ENCODE results near the gene VSIG10L. TPM values are rescaled to one million over a fixed set of nuclear protein-coding genes. Genes with fewer than 3 reads are reported as not detected.

VSIG10L gene
- total RNA-seq, 2 donors from 2014 or later, result 0.78 to 1.3 TPM

DNA sequence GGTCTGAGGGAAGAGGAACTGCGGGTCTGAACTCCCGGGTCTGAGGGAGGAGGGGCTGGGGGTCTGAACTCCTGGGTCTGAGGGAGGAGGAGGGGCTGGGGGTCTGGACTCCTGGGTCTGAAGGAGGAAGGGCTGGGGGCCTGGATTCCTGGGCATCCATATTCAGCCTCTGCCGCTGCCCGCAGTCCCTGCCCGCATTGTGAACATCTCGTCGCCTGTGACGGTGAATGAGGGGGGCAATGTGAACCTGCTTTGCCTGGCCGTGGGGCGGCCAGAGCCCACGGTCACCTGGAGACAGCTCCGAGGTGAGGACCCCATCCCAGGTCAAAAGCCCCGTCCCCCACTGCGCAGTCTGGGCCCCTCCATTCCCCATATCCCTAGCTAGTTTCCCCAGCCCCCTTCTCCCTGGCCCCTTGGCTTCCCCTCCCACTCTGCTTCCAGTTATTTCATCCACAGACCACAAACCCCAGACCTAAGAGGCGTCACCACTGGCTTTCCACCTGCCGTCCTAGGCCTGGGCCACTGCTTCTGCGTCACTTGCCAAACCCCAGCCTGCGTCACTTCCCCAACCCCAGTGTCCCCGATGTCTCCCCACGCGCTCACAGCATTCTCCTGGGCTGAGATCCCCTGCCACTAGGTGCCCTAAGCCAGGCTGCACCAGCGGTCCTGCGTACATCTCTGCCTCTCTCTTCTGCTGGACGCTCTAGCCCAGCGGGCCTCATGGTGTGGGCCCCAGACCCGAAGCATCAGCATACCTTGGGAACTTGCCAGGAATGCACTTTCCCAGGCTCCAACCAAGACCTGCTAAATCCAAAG, 16.6 kb downstream of the VSIG10L start:
- ATAC-seq (no peak), DNase-seq (no peak)
- H3K27me3 ChIP-seq, result peaks cover 0 to 23% of the 10 kb centered on the region in 2 donors
- H3K36me3 ChIP-seq (replicated peaks in 1 of 2; ENCODE audit: insufficient read depth in 1 of 2, low read depth in 2 of 2), result no peaks in the 10 kb centered on the region
- no peaks in the 10 kb centered on the region for H3K9me3 ChIP-seq
- intact Hi-C loops (cut with DNase I), result no loop called here
- TF ChIP-seq POLR2A (IDR thresholded peaks at IDR 0.05), result no peak
- TF ChIP-seq, protein P1, sequence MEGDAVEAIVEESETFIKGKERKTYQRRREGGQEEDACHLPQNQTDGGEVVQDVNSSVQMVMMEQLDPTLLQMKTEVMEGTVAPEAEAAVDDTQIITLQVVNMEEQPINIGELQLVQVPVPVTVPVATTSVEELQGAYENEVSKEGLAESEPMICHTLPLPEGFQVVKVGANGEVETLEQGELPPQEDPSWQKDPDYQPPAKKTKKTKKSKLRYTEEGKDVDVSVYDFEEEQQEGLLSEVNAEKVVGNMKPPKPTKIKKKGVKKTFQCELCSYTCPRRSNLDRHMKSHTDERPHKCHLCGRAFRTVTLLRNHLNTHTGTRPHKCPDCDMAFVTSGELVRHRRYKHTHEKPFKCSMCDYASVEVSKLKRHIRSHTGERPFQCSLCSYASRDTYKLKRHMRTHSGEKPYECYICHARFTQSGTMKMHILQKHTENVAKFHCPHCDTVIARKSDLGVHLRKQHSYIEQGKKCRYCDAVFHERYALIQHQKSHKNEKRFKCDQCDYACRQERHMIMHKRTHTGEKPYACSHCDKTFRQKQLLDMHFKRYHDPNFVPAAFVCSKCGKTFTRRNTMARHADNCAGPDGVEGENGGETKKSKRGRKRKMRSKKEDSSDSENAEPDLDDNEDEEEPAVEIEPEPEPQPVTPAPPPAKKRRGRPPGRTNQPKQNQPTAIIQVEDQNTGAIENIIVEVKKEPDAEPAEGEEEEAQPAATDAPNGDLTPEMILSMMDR (IDR thresholded peaks at IDR 0.05), result no peak
- WGBS, 2 donors, result 57 to 58% methylated on average over 23 to 26 of the region's 26 CpGs
- no peak overlapping the region for H3K27ac ChIP-seq
- H3K4me3 ChIP-seq, result no peak overlapping the region
- peaks cover 8% of the 10 kb centered on the region for H3K4me1 ChIP-seq

DNA sequence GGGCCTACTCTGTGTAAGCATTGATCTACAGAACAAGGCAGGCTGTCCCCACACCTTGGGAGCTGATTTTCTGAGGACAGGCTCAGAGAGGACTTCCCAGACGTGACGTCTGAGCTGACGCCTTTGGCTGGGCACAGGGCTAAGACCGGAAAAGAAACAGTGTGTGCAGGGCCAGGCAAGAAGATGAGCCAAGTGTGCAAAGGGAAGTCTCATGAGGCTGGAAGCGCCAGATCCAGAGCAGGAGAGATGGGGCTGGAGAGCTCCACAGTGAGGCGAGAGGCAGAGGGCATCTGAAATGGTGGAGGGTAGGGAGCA, 17.8 kb downstream of the VSIG10L start:
- 42 to 64% methylated on average over 6 of the region's 6 CpGs for WGBS, 2 donors
- no peak overlapping the region for H3K4me3 ChIP-seq
- intact Hi-C loops (cut with DNase I), result no loop called here
- ATAC-seq (no peak), DNase-seq (no peak)
- no peak overlapping the region for H3K27ac ChIP-seq
- TF ChIP-seq POLR2A (IDR thresholded peaks at IDR 0.05), result no peak
- TF ChIP-seq, protein P1 (IDR thresholded peaks at IDR 0.05), result no peak
- no peaks in the 10 kb centered on the region for H3K36me3 ChIP-seq (replicated peaks in 1 of 2; ENCODE audit: insufficient read depth in 1 of 2, low read depth in 2 of 2)
- peaks cover 0 to 23% of the 10 kb centered on the region in 2 donors for H3K27me3 ChIP-seq
- H3K4me1 ChIP-seq, result peaks cover 8% of the 10 kb centered on the region
- no peaks in the 10 kb centered on the region for H3K9me3 ChIP-seq

DNA sequence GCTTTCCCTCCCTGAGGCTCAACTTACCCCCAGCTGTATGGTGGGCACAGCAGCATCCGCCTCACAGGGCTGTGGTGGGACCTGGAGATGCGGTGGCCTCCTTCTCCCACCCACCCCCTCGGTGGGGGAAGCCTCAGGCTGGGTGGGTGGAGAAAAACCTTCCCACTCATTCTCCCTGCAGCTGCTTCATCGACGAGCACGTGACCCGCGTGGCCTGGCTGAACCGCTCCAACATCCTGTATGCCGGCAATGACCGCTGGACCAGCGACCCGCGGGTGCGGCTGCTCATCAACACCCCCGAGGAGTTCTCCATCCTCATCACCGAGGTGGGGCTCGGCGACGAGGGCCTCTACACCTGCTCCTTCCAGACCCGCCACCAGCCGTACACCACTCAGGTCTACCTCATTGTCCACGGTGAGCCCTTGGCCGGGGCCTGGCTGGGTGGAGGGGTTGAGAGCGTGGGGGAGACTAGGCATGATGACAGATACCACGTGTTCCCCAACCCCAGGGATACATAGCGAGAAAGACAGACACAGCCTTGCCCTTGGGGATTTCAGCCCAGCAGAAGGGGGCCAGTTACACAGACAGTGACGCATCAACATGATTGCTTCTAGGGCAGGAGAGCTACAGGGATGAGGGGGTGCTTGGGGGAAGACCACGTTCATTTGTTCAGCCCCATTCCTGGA, 18.3 kb downstream of the VSIG10L start:
- WGBS, 2 donors, result 66 to 68% methylated on average over 29 of the region's 29 CpGs
- Histone ChIP-seq H3K4me1 (peaks cover 8% of the 10 kb centered on the region), H3K27ac (no peak overlapping the region), H3K4me3 (no peak overlapping the region), H3K9me3 (no peaks in the 10 kb centered on the region), H3K27me3 (peaks cover 0 to 23% of the 10 kb centered on the region in 2 donors), H3K36me3 (replicated peaks in 1 of 2; ENCODE audit: insufficient read depth in 1 of 2, low read depth in 2 of 2) (no peaks in the 10 kb centered on the region)
- DNase-seq, result no peak
- intact Hi-C loops (cut with DNase I), result no loop called here
- TF ChIP-seq, protein P1 (IDR thresholded peaks at IDR 0.05), result no peak
- no peak for TF ChIP-seq POLR2A (IDR thresholded peaks at IDR 0.05)
- ATAC-seq, result no peak

DNA sequence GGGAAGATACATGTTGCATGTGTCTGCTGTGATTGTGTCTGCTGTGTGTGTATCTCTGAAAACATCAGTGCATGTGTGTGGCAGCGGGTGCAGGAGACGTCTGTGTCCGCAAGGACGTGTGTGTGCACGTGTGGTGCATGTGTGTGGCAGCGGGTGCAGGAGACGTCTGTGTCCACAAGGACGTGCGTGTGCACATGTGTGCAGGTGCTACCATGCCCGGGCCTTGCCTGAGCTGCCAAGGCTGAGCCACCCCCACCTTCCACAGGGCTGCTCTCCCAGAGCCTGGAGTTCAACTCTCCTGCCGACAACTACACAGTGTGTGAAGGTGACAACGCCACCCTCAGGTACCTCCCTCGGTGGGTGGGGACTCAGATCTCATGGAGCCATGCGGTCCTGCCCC, 20.1 kb downstream of the VSIG10L start:
- no peak for DNase-seq
- H3K36me3 ChIP-seq (replicated peaks in 1 of 2; ENCODE audit: insufficient read depth in 1 of 2, low read depth in 2 of 2), result no peaks in the 10 kb centered on the region
- no peaks in the 10 kb centered on the region for H3K4me1 ChIP-seq
- no peak overlapping the region for H3K27ac ChIP-seq
- no peak for ATAC-seq
- 20 to 44% methylated on average over 1 to 14 of the region's 14 CpGs for WGBS, 2 donors
- H3K9me3 ChIP-seq, result no peaks in the 10 kb centered on the region
- no peak overlapping the region for H3K4me3 ChIP-seq
- intact Hi-C loops (cut with DNase I), result no loop called here
- no peak for TF ChIP-seq POLR2A (IDR thresholded peaks at IDR 0.05)
- TF ChIP-seq, protein P1 (IDR thresholded peaks at IDR 0.05), result no peak
- peaks cover 0 to 8% of the 10 kb centered on the region in 2 donors for H3K27me3 ChIP-seq

Data from body of pancreas (tissue), 4 donors.